H1 (cell line): ENCODE measurements around the gene DGUOK. TPM values are rescaled to one million over a fixed set of nuclear protein-coding genes. Genes with fewer than 3 reads are reported as not detected.

ENCODE experiments used
- CTCF ChIA-PET: fragments of 300-600 bp; sonication (Branson Sonifier 250); formaldehyde crosslinking; loops from one replicate; lab custom pipeline; 2021; ENCODE audit not compliant: partially characterized antibody; lab: Charles Lee
- POLR2A ChIA-PET: fragments of 300-600 bp; sonication (Branson Sonifier 250); formaldehyde crosslinking; loops from one replicate; lab custom pipeline; 2021; ENCODE audit warnings: inconsistent platforms; ENCODE audit not compliant: partially characterized antibody; lab: Charles Lee
- DNase-seq, 2 experiments: peaks; one replicate each; pipeline versions ENCODE4 v3.0.0 to v3.0.0-alpha.2; 2010 to 2022; ENCODE audit warnings: low spot score in 2 of 2, low read depth in 1 of 2, mixed read lengths in 1 of 2
- FAIRE-seq: peaks from 2 replicates; lab custom pipeline; 2011; peaks lifted over from hg19 to GRCh38; lab: Jason Lieb, UNC
- H2AFZ ChIP-seq: 2 replicates; pipeline ENCODE4 v1.8.1; 2012; ENCODE audit warnings: low read length, inconsistent platforms
- H2AK5ac ChIP-seq: 2 replicates; pipeline ENCODE4 v1.6.1; 2013; ENCODE audit warnings: low read depth, low read length
- H2BK120ac ChIP-seq: replicated peaks from 2 replicates; pipeline ENCODE3; 2013; ENCODE audit warnings: low read depth, low read length, inconsistent platforms
- H2BK12ac ChIP-seq: 2 replicates; pipeline ENCODE4 v1.6.1; 2013; ENCODE audit warnings: low read depth, low read length
- H2BK15ac ChIP-seq: 2 replicates; pipeline ENCODE4 v1.6.1; 2013; ENCODE audit warnings: low read length
- H2BK20ac ChIP-seq: 2 replicates; pipeline ENCODE4 v1.6.1; 2013; ENCODE audit warnings: low read length
- H2BK5ac ChIP-seq: 2 replicates; pipeline ENCODE4 v1.6.1; 2013; ENCODE audit warnings: low read depth, low read length
- H3K14ac ChIP-seq: 2 replicates; pipeline ENCODE4 v1.6.1; 2013; ENCODE audit warnings: inconsistent platforms; ENCODE audit not compliant: insufficient read length
- H3K18ac ChIP-seq: 2 replicates; pipeline ENCODE4 v1.6.1; 2013; ENCODE audit warnings: low read length; ENCODE audit errors: extremely low read depth
- H3K23ac ChIP-seq: 2 replicates; pipeline ENCODE4 v1.6.1; 2013; ENCODE audit warnings: inconsistent platforms; ENCODE audit not compliant: insufficient read length
- H3K23me2 ChIP-seq: 2 replicates; pipeline ENCODE4 v1.6.1; 2013; ENCODE audit warnings: low read depth, low read length
- H3K27ac ChIP-seq: 2 replicates; pipeline ENCODE4 v1.6.1; 2011; ENCODE audit warnings: low read depth, low read length, inconsistent platforms
- H3K27me3 ChIP-seq, 4 experiments: replicated peaks in 1 of 4; 1 replicate in 1 of 4; 2 replicates in 3 of 4; pipeline versions ENCODE4 v1.6.1 to v1.8.1; 2011 to 2013; ENCODE audit warnings: low read length in 3 of 4, mild to moderate bottlenecking in 3 of 4, inconsistent platforms in 2 of 4, mixed read lengths in 2 of 4, moderate library complexity in 1 of 4; ENCODE audit not compliant: control insufficient read depth in 3 of 4, insufficient read depth in 3 of 4; ENCODE audit errors: extremely low read depth in 1 of 4
- H3K36me3 ChIP-seq, 4 experiments: 2 replicates each; pipeline versions ENCODE4 v1.6.1 to v1.8.1; 2011 to 2013; ENCODE audit warnings: mild to moderate bottlenecking in 4 of 4, low read length in 3 of 4, moderate library complexity in 2 of 4, control low read depth in 1 of 4, inconsistent platforms in 1 of 4; ENCODE audit not compliant: insufficient read depth in 4 of 4, control insufficient read depth in 2 of 4
- H3K4ac ChIP-seq: replicated peaks from 2 replicates; pipeline ENCODE3; 2013; ENCODE audit warnings: low read length, low read depth, mixed read lengths, inconsistent platforms; ENCODE audit not compliant: insufficient read length
- H3K4me1 ChIP-seq, 4 experiments: replicated peaks in 1 of 4; 1 replicate in 1 of 4; 2 replicates in 3 of 4; pipeline versions ENCODE4 v1.6.1 to v1.8.1; 2011 to 2013; ENCODE audit warnings: low read length in 3 of 4, inconsistent platforms in 2 of 4, mixed read lengths in 1 of 4; ENCODE audit not compliant: insufficient read depth in 4 of 4, control insufficient read depth in 3 of 4
- H3K4me2 ChIP-seq, 2 experiments: 2 replicates each; pipeline versions ENCODE4 v1.6.1 to v1.8.1; 2011 to 2013; ENCODE audit warnings: low read depth in 2 of 2, low read length in 2 of 2, control low read depth in 1 of 2, inconsistent platforms in 1 of 2, mild to moderate bottlenecking in 1 of 2; ENCODE audit not compliant: insufficient read depth in 1 of 2
- H3K4me3 ChIP-seq, 4 experiments: fragments of 200-600, 300-600 bp in 1 of 4; sonication (generic), shearing (Covaris generic), sonication (Bioruptor Twin) in 1 of 4; 2 replicates each; pipeline versions ENCODE4 v1.5.1 to v1.8.1; 2011 to 2016; ENCODE audit warnings: low read length in 4 of 4, low read depth in 3 of 4, control low read depth in 2 of 4, inconsistent platforms in 2 of 4, mild to moderate bottlenecking in 2 of 4, mixed read lengths in 1 of 4, moderate library complexity in 1 of 4; ENCODE audit not compliant: insufficient read depth in 2 of 4; ENCODE audit errors: extremely low read depth in 1 of 4
- H3K56ac ChIP-seq: replicated peaks from 2 replicates; pipeline ENCODE3; 2013; ENCODE audit warnings: low read depth, mild to moderate bottlenecking, mixed read lengths, low read length, inconsistent platforms; ENCODE audit not compliant: insufficient read length
- H3K79me1 ChIP-seq: 2 replicates; pipeline ENCODE4 v1.6.1; 2013; ENCODE audit warnings: low read depth, low read length, control low read depth
- H3K79me2 ChIP-seq, 2 experiments: 2 replicates each; pipeline versions ENCODE4 v1.6.1 to v1.8.1; 2012 to 2013; ENCODE audit warnings: low read length in 2 of 2, mild to moderate bottlenecking in 2 of 2, inconsistent platforms in 1 of 2; ENCODE audit not compliant: insufficient read depth in 2 of 2, control insufficient read depth in 1 of 2
- H3K9ac ChIP-seq, 4 experiments: replicated peaks in 1 of 4; 1 replicate in 1 of 4; 2 replicates in 3 of 4; pipeline versions ENCODE4 v1.6.1 to v1.8.1; 2011 to 2013; ENCODE audit warnings: low read depth in 3 of 4, low read length in 3 of 4, control low read depth in 2 of 4, mild to moderate bottlenecking in 2 of 4, moderate library complexity in 2 of 4, inconsistent platforms in 1 of 4; ENCODE audit errors: extremely low read depth in 1 of 4
- H3K9me3 ChIP-seq, 2 experiments: 2 replicates each; pipeline versions ENCODE4 v1.6.1 to v1.8.1; 2012 to 2013; ENCODE audit warnings: mild to moderate bottlenecking in 2 of 2, moderate library complexity in 2 of 2, control low read depth in 1 of 2, inconsistent platforms in 1 of 2, low read depth in 1 of 2, low read length in 1 of 2, mixed read lengths in 1 of 2; ENCODE audit not compliant: insufficient read depth in 2 of 2
- H4K20me1 ChIP-seq, 2 experiments: replicated peaks in 1 of 2; 2 replicates each; pipeline versions ENCODE3 to v1.8.1; 2011 to 2013; ENCODE audit warnings: inconsistent platforms in 2 of 2, low read length in 2 of 2, mild to moderate bottlenecking in 1 of 2; ENCODE audit not compliant: insufficient read depth in 2 of 2, control insufficient read depth in 1 of 2
- H4K5ac ChIP-seq: 2 replicates; pipeline ENCODE4 v1.6.1; 2013; ENCODE audit warnings: low read length, low read depth, mixed read lengths, inconsistent platforms; ENCODE audit not compliant: insufficient read length
- H4K8ac ChIP-seq: 2 replicates; pipeline ENCODE4 v1.8.0; 2013; ENCODE audit warnings: mild to moderate bottlenecking, moderate library complexity, low read length, inconsistent platforms; ENCODE audit not compliant: insufficient read depth; ENCODE audit errors: extremely low read depth
- H4K91ac ChIP-seq: replicated peaks from 2 replicates; pipeline ENCODE3; 2013; ENCODE audit warnings: low read length, mixed read lengths, inconsistent platforms; ENCODE audit not compliant: insufficient read length
- SP1 ChIP-seq: IDR thresholded peaks from 2 replicates; pipeline ENCODE4 v1.6.1; 2011; ENCODE audit warnings: low read depth, low read length
- SRF ChIP-seq: IDR thresholded peaks from 2 replicates; pipeline ENCODE4 v1.6.1; 2011; ENCODE audit warnings: mild to moderate bottlenecking, low read depth, low read length, moderate library complexity
- WGBS, 2 experiments: shearing (Covaris generic) in 1 of 2; methylation state at CpG; one replicate each; pipeline versions ENCODE4 v1.1.6 to v1.1.7; 2013 to 2015; ENCODE audit warnings: low lambda C conversion rate in 2 of 2, mixed read lengths in 2 of 2, inconsistent platforms in 1 of 2, low coverage in 1 of 2, missing lambda C conversion rate in 1 of 2; ENCODE audit not compliant: insufficient replicate concordance in 2 of 2, insufficient coverage in 1 of 2, insufficient read length in 1 of 2; ENCODE audit errors: extremely low coverage in 1 of 2, missing lambda C conversion rate in 1 of 2; 5-methylcytosine and 5-hydroxymethylcytosine counted together
- polyA plus RNA-seq, 7 experiments: library from polyadenylated mRNA; depleted of rRNA in 3 of 7; stranded (reverse) in 5 of 7; unstranded in 2 of 7; fragments of >200 nt in 5 of 7; fragments of 200-250 nt in 2 of 7; gene quantifications; 1 replicate in 5 of 7; 2 replicates in 1 of 7; 4 replicates in 1 of 7; pipeline versions ENCODE4 v1.2.1 to v1.2.3, GENCODE V29; 2011 to 2013; ENCODE audit warnings: missing spikeins in 2 of 7, mixed read lengths in 2 of 7
- total RNA-seq: library from RNA; stranded (reverse); fragmentation: NEBNext Ultra II Directional; extraction: Animal tissue kit (Norgen Biotek cat#: 25700); gene quantifications from 2 replicates; pipeline ENCODE4 v1.2.1, GENCODE V29; 2021

The DGUOK gene
- total and polyA plus RNA-seq, 2 of the 8 experiments (the other 6 are each of a cell fraction or from before 2014, with no cell fraction given), result 110 to 168 TPM

- H2BK120ac ChIP-seq, result no peak within 1 kb of the TSS
- no peak within 1 kb of the TSS for H2BK5ac ChIP-seq
- H3K79me2 ChIP-seq, result no peaks in the 10 kb centered on the region
- no peak within 1 kb of the TSS for H4K5ac ChIP-seq
- CTCF ChIA-PET, result interaction anchor here (0.9 to 2.6 kb wide), 7 partner anchors 10 to 369 kb away, joined by 3 to 9 read pairs (median 3); no protein-coding TSS in a partner anchor
- no peak within 1 kb of the TSS for H4K91ac ChIP-seq
- H3K4me2 ChIP-seq, result no peak within 1 kb of the TSS
- no peak within 1 kb of the TSS for H2AK5ac ChIP-seq
- TF ChIP-seq SRF, result peak; percentile 36; the same call in 1 of the 2 replicates
- no peak for TF ChIP-seq SP1
- TF ChIP-seq, all 59 proteins: peak for 1
- H3K4me3 ChIP-seq, result no peak within 1 kb of the TSS
- no peaks in the 10 kb centered on the region for H4K20me1 ChIP-seq
- H3K27ac ChIP-seq, result no peak within 1 kb of the TSS
- POLR2A ChIA-PET, result interaction anchor here (0.6 kb wide), 1 partner anchor 26 kb away, joined by 3 read pairs; no protein-coding TSS in a partner anchor
- H3K23me2 ChIP-seq, result no peaks in the 10 kb centered on the region
- H4K8ac ChIP-seq, result 0 out of 2 replicates have a peak within 1 kb of the TSS, but pooled peaks have one; percentile 28
- no peaks in the 10 kb centered on the region for H3K27me3 ChIP-seq
- no peak within 1 kb of the TSS for H3K14ac ChIP-seq
- no peaks in the 10 kb centered on the region for H3K9me3 ChIP-seq
- no peak within 1 kb of the TSS for H3K23ac ChIP-seq
- H3K9ac ChIP-seq, result no peak within 1 kb of the TSS; a peak in 1 of 7 replicates
- H2BK15ac ChIP-seq, result no peak within 1 kb of the TSS
- H2AFZ ChIP-seq, result peak within 1 kb of the TSS; percentile 9; the same call in 1 of the 2 replicates
- no peak within 1 kb of the TSS for H2BK20ac ChIP-seq
- no peak for DNase-seq
- no peak within 1 kb of the TSS for H3K56ac ChIP-seq
- H3K79me1 ChIP-seq, result no peaks in the 10 kb centered on the region
- no peak within 1 kb of the TSS for H2BK12ac ChIP-seq
- no peaks in the 10 kb centered on the region for H3K36me3 ChIP-seq
- WGBS, 2 experiments, result 80% methylated on average over 15 of the region's 15 CpGs; no CpG with 5 or more reads in 1 of the 2 experiments
- peaks cover 0 to 7% (median 4%) of the 10 kb centered on the region in 4 experiments; a peak in 4 of 7 replicates for H3K4me1 ChIP-seq
- no peak for FAIRE-seq
- no peak within 1 kb of the TSS for H3K4ac ChIP-seq
- H3K18ac ChIP-seq, result no peak within 1 kb of the TSS
These were observed 33.9 kb upstream of the DGUOK start, which contains the start of gene ACTG2 for GRCh38 chr2:73892631-73893329. ACTG2 (plus strand) TSS chr2:73893008; CDS start chr2:73901312, 8,304 bp downstream.
